Adrenal gland (tissue), 12 donors: ENCODE measurements around the gene SIGLEC7. TPM values are rescaled to one million over a fixed set of nuclear protein-coding genes. Genes with fewer than 3 reads are reported as not detected.

Experiments used
- DNase-seq, 7 donors: peaks; one replicate each; pipeline ENCODE4 v3.0.0-alpha.2; 2019 to 2020
- H3K27ac ChIP-seq, 5 donors: fragments of 200-600 bp; sonication (generic) in 4 of 5; 1 replicate in 3 of 5; 2 replicates in 2 of 5; pipeline versions ENCODE4 v1.5.1 to v1.8.0; 2016 to 2020; ENCODE audit warnings: mild to moderate bottlenecking in 1 of 5
- H3K27me3 ChIP-seq: fragments of 200-600 bp; 2 replicates; pipeline ENCODE4 v1.8.0; 2021
- H3K36me3 ChIP-seq, 2 donors: fragments of 200-600 bp; replicated peaks in 1 of 2; 1 replicate in 1 of 2; 2 replicates in 1 of 2; pipeline versions ENCODE4 v1.5.1 to v1.8.0; 2018 to 2022
- H3K4me1 ChIP-seq, 2 donors: fragments of 200-600 bp; replicated peaks in 1 of 2; 1 replicate in 1 of 2; 2 replicates in 1 of 2; pipeline versions ENCODE4 v1.5.1 to v1.8.0; 2018 to 2021
- H3K4me3 ChIP-seq, 4 donors: fragments of 200-600 bp; sonication (generic) in 3 of 4; one replicate each; pipeline ENCODE4 v1.5.1; 2016 to 2018
- H3K9me3 ChIP-seq, 3 donors: fragments of 200-600 bp; sonication (generic) in 1 of 3; replicated peaks in 1 of 3; 1 replicate in 2 of 3; 2 replicates in 1 of 3; pipeline versions ENCODE4 v1.5.1 to v1.8.0; 2016 to 2021
- CTCF ChIP-seq, 6 experiments: fragments of 450-650 bp in 4 of 6; fragments of 200-600 bp in 2 of 6; sonication (generic) in 1 of 6; IDR thresholded peaks; 1 replicate in 5 of 6; 2 replicates in 1 of 6; pipeline versions ENCODE4 v1.5.1 to v1.8.0; 2016 to 2021; ENCODE audit warnings: antibody characterized with exemption in 6 of 6, mild to moderate bottlenecking in 2 of 6, moderate library complexity in 1 of 6
- POLR2A ChIP-seq, 2 donors: fragments of 450-650 bp; IDR thresholded peaks; one replicate each; pipeline ENCODE4 v1.6.1; 2017; ENCODE audit warnings: antibody characterized with exemption in 2 of 2, mild to moderate bottlenecking in 2 of 2, moderate library complexity in 1 of 2
- WGBS, 4 donors: extraction: QIAGEN DNeasy Blood & Tissue Kit in 2 of 4; methylation state at CpG; one replicate each; pipeline versions ENCODE4 v1.1.5 to v1.1.7; 2013 to 2017; 5-methylcytosine and 5-hydroxymethylcytosine counted together
- intact Hi-C, 2 donors: fragments of 100-400 bp; cut with DNase I; formaldehyde crosslinking; loops; one replicate each; pipeline versions ENCODE4 v1.14.1 to v1.15.0; 2022 to 2023
- polyA plus RNA-seq, 3 donors: library from polyadenylated mRNA; stranded (reverse); fragments of 200-250 nt in 2 of 3; fragments of 350-450 nt in 1 of 3; fragmentation: Illumina TruSeq in 1 of 3; extraction: RNeasy Lipid Tissue Mini Kit (QIAGEN cat#74804) in 1 of 3; gene quantifications; one replicate each; pipeline ENCODE4 v1.2.3, GENCODE V29; 2013 to 2014
- total RNA-seq, 9 donors: library from RNA; depleted of rRNA in 4 of 9; stranded (reverse); fragments of >200 nt in 4 of 9; fragments of 120-200 nt in 1 of 9; fragmentation: NEBNext Ultra II Directional in 1 of 9; extraction: Animal tissue kit (Norgen Biotek cat#: 25700) in 1 of 9; gene quantifications; one replicate each; pipeline versions ENCODE4 v1.1.0 to v1.2.4, GENCODE V29; 2013 to 2023
- donor health status: healthy with polysubstance abuse.
- donor health status: Bipolar disorder and iron deficiency.
- donor health status: DM: yes; HTN: yes; CAD: no.
- donor health status: DM: no; HTN: no; CAD: no.
- donor health status: DM: no; HTN: no; CAD: no.
- donor health status: DM: yes; HTN: yes; CAD: no.

The SIGLEC7 gene
- total and polyA plus RNA-seq, 12 donors, result 1.00 to 13.1 (median 7.4) TPM

GRCh38 chr19:51116736-51117286, 25.3 kb upstream of the SIGLEC7 start:
- no peak for DNase-seq
- no peak for TF ChIP-seq POLR2A (IDR thresholded peaks at IDR 0.05)
- TF ChIP-seq CTCF (IDR thresholded peaks at IDR 0.05), result no peak
- Histone ChIP-seq H3K4me3 (no peak overlapping the region), H3K36me3 (no peaks in the 10 kb centered on the region), H3K9me3 (no peaks in the 10 kb centered on the region), H3K27me3 (no peaks in the 10 kb centered on the region), H3K27ac (no peak overlapping the region), H3K4me1 (no peaks in the 10 kb centered on the region)
- intact Hi-C loops, result no loop called here
- 69 to 78% (median 75%) methylated on average over 6 of the region's 6 CpGs for WGBS, 4 donors

GRCh38 chr19:51119101-51119500, 23.0 kb upstream of the SIGLEC7 start:
- H3K4me3 ChIP-seq, result no peak overlapping the region
- no peaks in the 10 kb centered on the region for H3K4me1 ChIP-seq
- TF ChIP-seq CTCF (IDR thresholded peaks at IDR 0.05) (no peak), POLR2A (IDR thresholded peaks at IDR 0.05) (no peak)
- H3K9me3 ChIP-seq, result no peaks in the 10 kb centered on the region
- intact Hi-C loops, result no loop called here
- DNase-seq, result no peak
- H3K27me3 ChIP-seq, result no peaks in the 10 kb centered on the region
- WGBS, 4 donors, result 49 to 60% (median 57%) methylated on average over 4 of the region's 4 CpGs
- no peak overlapping the region for H3K27ac ChIP-seq
- no peaks in the 10 kb centered on the region for H3K36me3 ChIP-seq

- peak in 1 of 7 donors; percentile 29 for DNase-seq
- H3K36me3 ChIP-seq, result no peaks in the 10 kb centered on the region
- no peaks in the 10 kb centered on the region for H3K27me3 ChIP-seq
- no peaks in the 10 kb centered on the region for H3K4me1 ChIP-seq
- H3K27ac ChIP-seq, result peak overlapping the region in 2 of 5 donors; percentile 3 to 16
- WGBS, 4 donors, result 64 to 82% (median 79%) methylated on average over 4 to 6 of the region's 6 CpGs
- TF ChIP-seq POLR2A (IDR thresholded peaks at IDR 0.05), result no peak
- no peak for TF ChIP-seq CTCF (IDR thresholded peaks at IDR 0.05)
- H3K9me3 ChIP-seq, result no peaks in the 10 kb centered on the region
- H3K4me3 ChIP-seq, result no peak overlapping the region
- intact Hi-C loops, result no loop called here
Observed at GRCh38 chr19:51119611-51120010, 22.5 kb upstream of the SIGLEC7 start.

- Histone ChIP-seq H3K27me3 (no peaks in the 10 kb centered on the region), H3K4me3 (no peak overlapping the region), H3K4me1 (no peaks in the 10 kb centered on the region), H3K27ac (peak overlapping the region in 1 of 5 donors; percentile 3), H3K9me3 (no peaks in the 10 kb centered on the region), H3K36me3 (no peaks in the 10 kb centered on the region)
- intact Hi-C loops, result no loop called here
- no peak for DNase-seq
- TF ChIP-seq CTCF (IDR thresholded peaks at IDR 0.05) (no peak), POLR2A (IDR thresholded peaks at IDR 0.05) (no peak)
- WGBS, 4 donors, result 65 to 80% (median 79%) methylated on average over 6 of the region's 6 CpGs
Observed at GRCh38 chr19:51120160-51120559, 21.9 kb upstream of the SIGLEC7 start.
